ENCODE results near the gene GATAD2B. TPM values are rescaled to one million over a fixed set of nuclear protein-coding genes. Genes with fewer than 3 reads are reported as not detected.
"Not testable (repeated sequence)": the region's sequence is repeated elsewhere in the genome, so short reads cannot be mapped to it uniquely, and the experiment has no call there.

The GATAD2B gene
- total and polyA plus RNA-seq, 2 experiments from 2014 or later: 5.4 to 11.7 TPM

DNA sequence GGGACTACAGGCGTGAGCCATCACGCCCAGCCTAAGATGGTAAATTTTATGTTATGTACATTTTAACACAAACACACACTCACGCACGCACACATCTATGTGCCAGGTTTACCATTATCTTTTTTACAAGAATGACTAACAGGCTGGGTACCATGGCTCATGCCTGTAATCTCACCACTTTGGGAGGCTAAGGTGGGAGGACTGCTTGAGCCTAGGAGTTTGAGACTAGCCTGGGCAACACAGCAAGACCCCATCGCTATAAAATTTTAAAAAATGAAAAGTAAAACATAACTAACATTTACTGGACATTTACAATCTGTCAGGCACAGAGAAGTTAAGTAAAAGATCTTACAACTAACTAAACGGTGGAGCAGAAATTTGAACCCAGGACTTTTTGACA lies 14.7 kb downstream of the GATAD2B start:
- Histone ChIP-seq H3K9me2 (replicated peaks; ENCODE audit: insufficient read depth) (no peaks in the 10 kb centered on the region), H3K27ac (no peak overlapping the region), H3K4me3 (no peak overlapping the region), H3K4me1 (ENCODE audit: insufficient read depth) (no peaks in the 10 kb centered on the region), H3K9me3 (ENCODE audit: low read depth) (no peaks in the 10 kb centered on the region), H3K79me2 (peaks cover 100% of the 10 kb centered on the region), H4K20me1 (ENCODE audit: insufficient read depth, poor library complexity, severe bottlenecking) (peaks cover 82% of the 10 kb centered on the region), H3K27me3 (no peaks in the 10 kb centered on the region), H3K36me3 (replicated peaks; ENCODE audit: insufficient read depth, low read depth) (no peaks in the 10 kb centered on the region), H2AFZ (no peak overlapping the region), H3K4me2 (no peak overlapping the region)
- TF ChIP-seq, protein P1, sequence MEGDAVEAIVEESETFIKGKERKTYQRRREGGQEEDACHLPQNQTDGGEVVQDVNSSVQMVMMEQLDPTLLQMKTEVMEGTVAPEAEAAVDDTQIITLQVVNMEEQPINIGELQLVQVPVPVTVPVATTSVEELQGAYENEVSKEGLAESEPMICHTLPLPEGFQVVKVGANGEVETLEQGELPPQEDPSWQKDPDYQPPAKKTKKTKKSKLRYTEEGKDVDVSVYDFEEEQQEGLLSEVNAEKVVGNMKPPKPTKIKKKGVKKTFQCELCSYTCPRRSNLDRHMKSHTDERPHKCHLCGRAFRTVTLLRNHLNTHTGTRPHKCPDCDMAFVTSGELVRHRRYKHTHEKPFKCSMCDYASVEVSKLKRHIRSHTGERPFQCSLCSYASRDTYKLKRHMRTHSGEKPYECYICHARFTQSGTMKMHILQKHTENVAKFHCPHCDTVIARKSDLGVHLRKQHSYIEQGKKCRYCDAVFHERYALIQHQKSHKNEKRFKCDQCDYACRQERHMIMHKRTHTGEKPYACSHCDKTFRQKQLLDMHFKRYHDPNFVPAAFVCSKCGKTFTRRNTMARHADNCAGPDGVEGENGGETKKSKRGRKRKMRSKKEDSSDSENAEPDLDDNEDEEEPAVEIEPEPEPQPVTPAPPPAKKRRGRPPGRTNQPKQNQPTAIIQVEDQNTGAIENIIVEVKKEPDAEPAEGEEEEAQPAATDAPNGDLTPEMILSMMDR (IDR thresholded peaks at IDR 0.05; ENCODE audit: poor library complexity): no peak
- no peak for TF ChIP-seq EZH2phosphoT487 (IDR thresholded peaks at IDR 0.05; ENCODE audit: low read depth, severe bottlenecking, unreplicated experiment)
- no peak for DNase-seq (ENCODE audit: low spot score)
- WGBS (ENCODE audit: low lambda C conversion rate, missing lambda C conversion rate): 94% methylated on average over 6 of the region's 6 CpGs

GRCh38 chr1:153907134-153907533 lies 15.6 kb downstream of the GATAD2B start:
- H4K20me1 ChIP-seq (ENCODE audit: insufficient read depth, poor library complexity, severe bottlenecking): peaks cover 84% of the 10 kb centered on the region
- no peaks in the 10 kb centered on the region for H3K9me3 ChIP-seq (ENCODE audit: low read depth)
- WGBS (ENCODE audit: low lambda C conversion rate, missing lambda C conversion rate): 89% methylated on average over 6 of the region's 6 CpGs
- no peaks in the 10 kb centered on the region for H3K36me3 ChIP-seq (replicated peaks; ENCODE audit: insufficient read depth, low read depth)
- no peaks in the 10 kb centered on the region for H3K9me2 ChIP-seq (replicated peaks; ENCODE audit: insufficient read depth)
- H3K4me1 ChIP-seq (ENCODE audit: insufficient read depth): no peaks in the 10 kb centered on the region
- no peak overlapping the region for H2AFZ ChIP-seq
- DNase-seq (ENCODE audit: low spot score): no peak
- no peak overlapping the region for H3K4me2 ChIP-seq
- TF ChIP-seq EZH2phosphoT487 (IDR thresholded peaks at IDR 0.05; ENCODE audit: low read depth, severe bottlenecking, unreplicated experiment) (no peak), EZH2 (IDR thresholded peaks at IDR 0.05; ENCODE audit: borderline replicate concordance) (no peak)
- TF ChIP-seq, protein P1 (IDR thresholded peaks at IDR 0.05; ENCODE audit: poor library complexity): no peak
- H3K27me3 ChIP-seq: no peaks in the 10 kb centered on the region
- H3K27ac ChIP-seq: no peak overlapping the region
- no peak overlapping the region for H3K4me3 ChIP-seq
- peaks cover 100% of the 10 kb centered on the region for H3K79me2 ChIP-seq

DNA sequence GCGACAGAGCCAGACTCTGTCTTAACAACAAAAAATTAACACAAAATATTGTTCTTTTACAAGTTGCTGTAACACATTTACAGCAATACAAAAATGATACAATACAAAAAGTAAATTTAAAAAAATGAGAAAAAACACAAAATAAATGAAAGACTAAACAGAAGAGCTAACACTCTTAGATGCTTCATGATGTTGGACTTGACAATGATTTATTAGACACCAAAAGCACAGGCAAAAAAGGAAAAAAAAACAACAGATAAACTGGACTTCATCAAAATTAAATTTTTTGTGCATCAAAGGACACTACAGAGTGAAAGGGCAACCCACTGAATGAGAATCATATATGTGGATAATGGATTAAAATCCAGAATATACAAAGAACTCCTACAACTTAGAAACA lies 16.4 kb downstream of the GATAD2B start:
- TF ChIP-seq, protein P1 (IDR thresholded peaks at IDR 0.05; ENCODE audit: poor library complexity): no peak
- TF ChIP-seq EZH2phosphoT487 (IDR thresholded peaks at IDR 0.05; ENCODE audit: low read depth, severe bottlenecking, unreplicated experiment) (no peak), EZH2 (IDR thresholded peaks at IDR 0.05; ENCODE audit: borderline replicate concordance) (no peak)
- peaks cover 80% of the 10 kb centered on the region for H4K20me1 ChIP-seq (ENCODE audit: insufficient read depth, poor library complexity, severe bottlenecking)
- no peak overlapping the region for H3K27ac ChIP-seq
- no peak overlapping the region for H3K4me2 ChIP-seq
- no peaks in the 10 kb centered on the region for H3K4me1 ChIP-seq (ENCODE audit: insufficient read depth)
- DNase-seq (ENCODE audit: low spot score): no peak
- H3K4me3 ChIP-seq: no peak overlapping the region
- no peaks in the 10 kb centered on the region for H3K36me3 ChIP-seq (replicated peaks; ENCODE audit: insufficient read depth, low read depth)
- H3K79me2 ChIP-seq: peaks cover 100% of the 10 kb centered on the region
- no peaks in the 10 kb centered on the region for H3K27me3 ChIP-seq
- no peaks in the 10 kb centered on the region for H3K9me2 ChIP-seq (replicated peaks; ENCODE audit: insufficient read depth)
- H3K9me3 ChIP-seq (ENCODE audit: low read depth): no peaks in the 10 kb centered on the region
- WGBS (ENCODE audit: low lambda C conversion rate, missing lambda C conversion rate): 100% methylated on average over 1 of the region's 1 CpG
- H2AFZ ChIP-seq: no peak overlapping the region

DNA sequence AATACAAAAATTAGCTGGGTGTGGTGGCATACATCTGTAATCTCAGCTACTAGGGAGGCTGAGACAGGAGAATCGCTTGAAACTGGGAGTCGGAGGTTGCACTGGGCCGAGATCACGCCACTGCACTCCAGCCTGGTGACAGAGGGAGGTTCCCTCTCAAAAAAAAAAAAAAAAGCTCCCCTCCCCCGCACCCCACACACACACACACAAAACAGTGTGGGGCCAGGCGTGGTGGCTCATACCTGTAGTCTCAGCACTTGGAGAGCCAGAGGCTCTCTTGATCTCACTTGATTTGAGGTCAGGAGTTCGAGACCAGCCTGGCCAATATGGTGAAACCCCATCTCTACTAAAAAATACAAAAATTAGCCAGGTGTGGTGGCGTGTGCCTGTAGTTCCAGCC lies 16.9 kb downstream of the GATAD2B start:
- H3K4me2 ChIP-seq; DNase-seq (ENCODE audit: low spot score); H3K27me3 ChIP-seq; H2AFZ ChIP-seq; H3K4me3 ChIP-seq; H3K36me3 ChIP-seq (replicated peaks; ENCODE audit: insufficient read depth, low read depth); H3K9me2 ChIP-seq (replicated peaks; ENCODE audit: insufficient read depth); H3K27ac ChIP-seq; H3K4me1 ChIP-seq (ENCODE audit: insufficient read depth); H3K9me3 ChIP-seq (ENCODE audit: low read depth): not testable (repeated sequence)
- peaks cover 78% of the 10 kb centered on the region for H4K20me1 ChIP-seq (ENCODE audit: insufficient read depth, poor library complexity, severe bottlenecking)
- 96% methylated on average over 8 of the region's 8 CpGs for WGBS (ENCODE audit: low lambda C conversion rate, missing lambda C conversion rate)
- peaks cover 100% of the 10 kb centered on the region for H3K79me2 ChIP-seq

Measured in hepatocyte (in vitro differentiated cells).